Superior temporal gyrus (tissue), 1 donor: ENCODE measurements around the gene NOS1.
"Not testable (repeated sequence)": the region's sequence is repeated elsewhere in the genome, so short reads cannot be mapped to it uniquely, and the experiment has no call there.

ENCODE experiments used
- DNase-seq: peaks from one replicate; pipeline ENCODE4 v3.0.0-alpha.2; 2016; ENCODE audit errors: extremely low spot score

NOS1 gene

GRCh38 chr12:117361347-117361751 is at the start of gene NOS1:
NOS1 (minus strand) TSS chr12:117361626; CDS start chr12:117331069, 30,557 bp downstream.
- no peak for DNase-seq

GRCh38 chr12:117409286-117409685 is 47.9 kb upstream of the NOS1 start:
- DNase-seq, result no peak

GRCh38 chr12:117408161-117408791 is 46.9 kb upstream of the NOS1 start:
- DNase-seq, result peak; percentile 20

GRCh38 chr12:117404940-117405339 is 43.5 kb upstream of the NOS1 start:
- DNase-seq, result no peak

- no peak for DNase-seq
Observed at GRCh38 chr12:117404203-117404853, 42.9 kb upstream of the NOS1 start.

GRCh38 chr12:117403586-117404139 is 42.2 kb upstream of the NOS1 start:
- DNase-seq, result no peak

- DNase-seq, result no peak
Observed at GRCh38 chr12:117402363-117402762, 40.9 kb upstream of the NOS1 start.

- DNase-seq, result no peak
Observed at GRCh38 chr12:117400912-117401311, 39.5 kb upstream of the NOS1 start.

GRCh38 chr12:117398482-117398881 is 37.1 kb upstream of the NOS1 start:
- DNase-seq, result not testable (repeated sequence)

GRCh38 chr12:117395766-117396165 is 34.3 kb upstream of the NOS1 start:
- DNase-seq, result no peak

GRCh38 chr12:117394491-117394890 is 33.1 kb upstream of the NOS1 start:
- DNase-seq, result no peak

GRCh38 chr12:117393656-117394055 is 32.2 kb upstream of the NOS1 start:
- DNase-seq, result no peak

- no peak for DNase-seq
Observed at GRCh38 chr12:117390866-117391265, 29.4 kb upstream of the NOS1 start.

GRCh38 chr12:117388951-117389446 is 27.6 kb upstream of the NOS1 start:
- no peak for DNase-seq

- DNase-seq, result no peak
Observed at GRCh38 chr12:117387832-117388231, 26.4 kb upstream of the NOS1 start.

GRCh38 chr12:117384735-117385134 is 23.3 kb upstream of the NOS1 start:
- DNase-seq, result no peak

GRCh38 chr12:117380083-117380482 is 18.7 kb upstream of the NOS1 start:
- no peak for DNase-seq

GRCh38 chr12:117377758-117378157 is 16.3 kb upstream of the NOS1 start:
- DNase-seq, result no peak

- DNase-seq, result no peak
Observed at GRCh38 chr12:117370588-117370987, 9.2 kb upstream of the NOS1 start.

- not testable (repeated sequence) for DNase-seq
Observed at GRCh38 chr12:117370000-117370399, 8.6 kb upstream of the NOS1 start.

GRCh38 chr12:117367006-117367638 is 5.7 kb upstream of the NOS1 start:
- peak; percentile 95 for DNase-seq

- DNase-seq, result no peak
Observed at GRCh38 chr12:117365049-117365616, 3.7 kb upstream of the NOS1 start.
